ENCODE data around the gene TRANK1. TPM values are rescaled to one million over a fixed set of nuclear protein-coding genes. Genes with fewer than 3 reads are reported as not detected.

The TRANK1 gene
- total RNA-seq, 1 donor from 2014 or later, result 11.3 TPM

GRCh38 chr3:36991147-36991546 is 46.3 kb upstream of the TRANK1 start:
- no peak for DNase-seq (ENCODE audit: low read depth, low spot score)
- no peak for TF ChIP-seq CTCF (conservative IDR thresholded peaks at IDR 0.05)
- H3K4me1 Mint-ChIP-seq, result peaks cover 40% of the 10 kb centered on the region
- no peaks in the 10 kb centered on the region for H3K27me3 Mint-ChIP-seq (ENCODE audit: low read depth)
- H3K4me3 Mint-ChIP-seq, result no peak overlapping the region
- H3K9me3 Mint-ChIP-seq, result no peaks in the 10 kb centered on the region
- peaks cover 10% of the 10 kb centered on the region for H3K36me3 Mint-ChIP-seq (ENCODE audit: low read depth)
- no peak overlapping the region for H3K27ac Mint-ChIP-seq (ENCODE audit: unreplicated experiment)

DNA sequence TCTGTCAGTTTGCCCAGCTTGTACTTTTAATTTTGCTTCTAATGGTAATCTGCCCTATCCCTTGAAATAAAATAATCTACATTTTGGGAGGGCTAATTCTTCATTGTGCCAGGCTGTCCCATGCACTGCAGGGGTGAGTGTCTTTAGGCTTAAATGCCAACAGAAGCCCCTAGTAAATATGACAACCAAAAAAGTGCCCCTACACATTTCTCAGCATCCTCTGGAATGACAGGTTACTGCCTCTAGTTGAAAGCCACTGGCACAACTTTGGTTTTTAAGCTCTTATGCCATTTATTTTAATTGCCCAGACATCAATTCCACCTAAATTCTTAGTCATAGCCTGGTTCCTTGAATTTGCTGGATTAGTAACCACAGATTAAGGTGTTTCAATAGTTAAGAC is 44.7 kb upstream of the TRANK1 start:
- Mint-ChIP-seq H3K4me3 (peak overlapping the region; percentile 83), H3K27ac (ENCODE audit: unreplicated experiment) (no peak overlapping the region)
- no peak for TF ChIP-seq CTCF (conservative IDR thresholded peaks at IDR 0.05)

DNA sequence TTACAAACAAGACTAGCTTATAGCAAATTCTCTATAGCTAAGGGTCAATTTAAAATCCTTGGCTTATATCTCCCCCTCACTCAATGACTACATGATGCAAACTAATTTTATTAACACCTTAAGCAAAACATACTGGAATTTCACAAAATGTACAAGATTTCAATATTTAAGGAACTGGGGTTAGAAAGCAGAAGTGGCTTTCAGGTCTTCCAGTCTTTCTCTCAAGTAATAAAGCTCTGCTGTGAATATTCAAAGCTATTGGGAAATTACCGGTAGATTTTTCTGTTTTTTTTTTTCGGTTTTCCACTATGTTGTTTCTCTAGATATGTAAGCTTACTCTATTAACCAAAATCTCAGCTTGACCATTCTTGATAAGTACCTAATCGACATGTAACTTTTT is 44.2 kb upstream of the TRANK1 start:
- no peaks in the 10 kb centered on the region for H3K9me3 Mint-ChIP-seq
- DNase-seq (ENCODE audit: low read depth, low spot score), result no peak
- no peak for TF ChIP-seq CTCF (conservative IDR thresholded peaks at IDR 0.05)
- H3K27ac Mint-ChIP-seq (ENCODE audit: unreplicated experiment), result no peak overlapping the region
- peak overlapping the region; percentile 83 for H3K4me3 Mint-ChIP-seq
- H3K4me1 Mint-ChIP-seq, result peaks cover 40% of the 10 kb centered on the region
- peaks cover 24% of the 10 kb centered on the region for H3K36me3 Mint-ChIP-seq (ENCODE audit: low read depth)
- H3K27me3 Mint-ChIP-seq (ENCODE audit: low read depth), result no peaks in the 10 kb centered on the region

More for the DNA sequence above, 44.7 kb upstream of the TRANK1 start:
- Mint-ChIP-seq H3K4me1 (peaks cover 40% of the 10 kb centered on the region), H3K36me3 (ENCODE audit: low read depth) (peaks cover 20% of the 10 kb centered on the region), H3K27me3 (ENCODE audit: low read depth) (no peaks in the 10 kb centered on the region), H3K9me3 (no peaks in the 10 kb centered on the region)
- no peak for DNase-seq (ENCODE audit: low read depth, low spot score)

GRCh38 chr3:36988356-36988755 is 43.5 kb upstream of the TRANK1 start:
- no peaks in the 10 kb centered on the region for H3K9me3 Mint-ChIP-seq
- peak overlapping the region; percentile 29 for H3K4me3 Mint-ChIP-seq
- H3K4me1 Mint-ChIP-seq, result peaks cover 40% of the 10 kb centered on the region
- peaks cover 30% of the 10 kb centered on the region for H3K36me3 Mint-ChIP-seq (ENCODE audit: low read depth)
- H3K27me3 Mint-ChIP-seq (ENCODE audit: low read depth), result no peaks in the 10 kb centered on the region
- no peak overlapping the region for H3K27ac Mint-ChIP-seq (ENCODE audit: unreplicated experiment)
- no peak for TF ChIP-seq CTCF (conservative IDR thresholded peaks at IDR 0.05)
- DNase-seq (ENCODE audit: low read depth, low spot score), result no peak

GRCh38 chr3:36981006-36981405 is 36.2 kb upstream of the TRANK1 start:
- Mint-ChIP-seq H3K4me3 (no peak overlapping the region), H3K36me3 (ENCODE audit: low read depth) (peaks cover 55% of the 10 kb centered on the region), H3K27ac (ENCODE audit: unreplicated experiment) (no peak overlapping the region), H3K9me3 (peaks cover 18% of the 10 kb centered on the region), H3K27me3 (ENCODE audit: low read depth) (no peaks in the 10 kb centered on the region), H3K4me1 (no peaks in the 10 kb centered on the region)
- TF ChIP-seq CTCF (conservative IDR thresholded peaks at IDR 0.05), result no peak
- no peak for DNase-seq (ENCODE audit: low read depth, low spot score)

DNA sequence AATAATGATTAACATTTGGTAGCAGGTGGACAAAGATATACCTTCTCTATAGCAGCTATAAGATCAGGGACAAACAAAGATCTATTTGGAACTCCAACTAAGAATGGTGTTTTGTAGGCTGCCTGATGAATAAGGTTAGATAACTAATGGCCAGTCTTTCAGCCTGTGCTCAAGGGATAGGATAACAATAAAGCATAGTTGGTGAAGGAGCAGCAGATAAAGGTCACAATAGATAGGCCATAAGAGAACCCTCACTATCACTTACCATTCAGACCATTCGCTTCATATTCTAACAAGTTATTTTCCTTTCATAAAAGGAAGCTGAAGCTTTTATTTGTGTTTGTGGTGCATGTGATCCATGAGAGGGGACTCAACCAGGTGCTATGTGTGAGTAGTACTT is 28.3 kb upstream of the TRANK1 start:
- H3K4me3 Mint-ChIP-seq, result no peak overlapping the region
- H3K36me3 Mint-ChIP-seq (ENCODE audit: low read depth), result peaks cover 11% of the 10 kb centered on the region
- H3K4me1 Mint-ChIP-seq, result peaks cover 31% of the 10 kb centered on the region
- no peaks in the 10 kb centered on the region for H3K9me3 Mint-ChIP-seq
- no peak for DNase-seq (ENCODE audit: low read depth, low spot score)
- H3K27ac Mint-ChIP-seq (ENCODE audit: unreplicated experiment), result no peak overlapping the region
- no peaks in the 10 kb centered on the region for H3K27me3 Mint-ChIP-seq (ENCODE audit: low read depth)
- TF ChIP-seq CTCF (conservative IDR thresholded peaks at IDR 0.05), result no peak

Data from neural crest cell (in vitro differentiated cells).